ENCODE measurements around the gene PARD3.

Gene PARD3

GRCh38 chr10:34590793-34591192, 224.3 kb downstream of the PARD3 start:
- TF ChIP-seq CTCF (IDR thresholded peaks at IDR 0.05; ENCODE audit: low read depth, low read length), result no peak
- no peak for DNase-seq (ENCODE audit: low read depth, low spot score)
- no peak overlapping the region for H3K4me3 ChIP-seq (ENCODE audit: low read depth, low read length)
- in situ Hi-C loops (cut with HindIII; ENCODE audit: low sequenced_read_pairs), result no loop called here

GRCh38 chr10:34589275-34589674, 225.8 kb downstream of the PARD3 start:
- DNase-seq (ENCODE audit: low read depth, low spot score), result no peak
- H3K4me3 ChIP-seq (ENCODE audit: low read depth, low read length), result no peak overlapping the region
- no peak for TF ChIP-seq CTCF (IDR thresholded peaks at IDR 0.05; ENCODE audit: low read depth, low read length)
- in situ Hi-C loops (cut with HindIII; ENCODE audit: low sequenced_read_pairs), result no loop called here

GRCh38 chr10:34587680-34588019, 227.4 kb downstream of the PARD3 start:
- no peak overlapping the region for H3K4me3 ChIP-seq (ENCODE audit: low read depth, low read length)
- no peak for TF ChIP-seq CTCF (IDR thresholded peaks at IDR 0.05; ENCODE audit: low read depth, low read length)
- no peak for DNase-seq (ENCODE audit: low read depth, low spot score)
- in situ Hi-C loops (cut with HindIII; ENCODE audit: low sequenced_read_pairs), result no loop called here

GRCh38 chr10:34587002-34587679, 228.0 kb downstream of the PARD3 start:
- H3K4me3 ChIP-seq (ENCODE audit: low read depth, low read length), result no peak overlapping the region
- no peak for DNase-seq (ENCODE audit: low read depth, low spot score)
- TF ChIP-seq CTCF (IDR thresholded peaks at IDR 0.05; ENCODE audit: low read depth, low read length), result no peak
- in situ Hi-C loops (cut with HindIII; ENCODE audit: low sequenced_read_pairs), result no loop called here

GRCh38 chr10:34585422-34586112, 229.5 kb downstream of the PARD3 start:
- no peak for TF ChIP-seq CTCF (IDR thresholded peaks at IDR 0.05; ENCODE audit: low read depth, low read length)
- no peak for DNase-seq (ENCODE audit: low read depth, low spot score)
- in situ Hi-C loops (cut with HindIII; ENCODE audit: low sequenced_read_pairs), result no loop called here
- H3K4me3 ChIP-seq (ENCODE audit: low read depth, low read length), result no peak overlapping the region

- DNase-seq (ENCODE audit: low read depth, low spot score), result peak; percentile 81
- H3K4me3 ChIP-seq (ENCODE audit: low read depth, low read length), result no peak overlapping the region
These were observed 230.9 kb downstream of the PARD3 start for GRCh38 chr10:34584164-34584563.

More at GRCh38 chr10:34584164-34584563, 230.9 kb downstream of the PARD3 start:
- TF ChIP-seq CTCF (IDR thresholded peaks at IDR 0.05; ENCODE audit: low read depth, low read length), result no peak
- in situ Hi-C loops (cut with HindIII; ENCODE audit: low sequenced_read_pairs), result no loop called here
